Ovary (tissue), 9 donors: ENCODE data around the gene PDE8A. TPM values are rescaled to one million over a fixed set of nuclear protein-coding genes. Genes with fewer than 3 reads are reported as not detected.

Experiments
- DNase-seq, 5 donors: peaks; one replicate each; pipeline ENCODE4 v3.0.0-alpha.2; 2019 to 2020
- H3K27ac ChIP-seq, 2 donors: fragments of 200-600 bp; one replicate each; pipeline versions ENCODE4 v1.5.1 to v1.8.0; 2019 to 2022
- H3K27me3 ChIP-seq: fragments of 200-600 bp; one replicate; pipeline ENCODE4 v1.8.0; 2022
- H3K36me3 ChIP-seq: fragments of 200-600 bp; sonication (generic); one replicate; pipeline ENCODE4 v1.5.1; 2019
- H3K4me1 ChIP-seq: one replicate; pipeline ENCODE4 v1.8.1; 2013; ENCODE audit warnings: mild to moderate bottlenecking, moderate library complexity; ENCODE audit not compliant: insufficient read depth
- H3K4me3 ChIP-seq: fragments of 200-600 bp; sonication (generic); one replicate; pipeline ENCODE4 v1.5.1; 2017
- H3K9me3 ChIP-seq, 2 donors: fragments of 200-600 bp in 1 of 2; sonication (generic) in 1 of 2; one replicate each; pipeline versions ENCODE4 v1.5.1 to v1.8.1; 2013 to 2019; ENCODE audit warnings: mild to moderate bottlenecking in 1 of 2, moderate library complexity in 1 of 2
- EP300 ChIP-seq: sonication (generic); formaldehyde crosslinking; IDR thresholded peaks from one replicate; pipeline ENCODE4 v1.6.1; 2017; ENCODE audit warnings: antibody characterized with exemption
- POLR2A ChIP-seq: fragments of 450-650 bp; IDR thresholded peaks from one replicate; pipeline ENCODE4 v1.6.1; 2017; ENCODE audit warnings: antibody characterized with exemption, mild to moderate bottlenecking, moderate library complexity
- WGBS, 3 donors: extraction: QIAGEN DNeasy Blood & Tissue Kit in 1 of 3; methylation state at CpG; one replicate each; pipeline versions ENCODE4 v1.1.5 to v1.1.7; 2013 to 2017; 5-methylcytosine and 5-hydroxymethylcytosine counted together
- intact Hi-C, 4 donors: fragments of 100-400 bp; cut with DNase I; formaldehyde crosslinking; loops; one replicate each; pipeline versions ENCODE4 v1.11.0 to v1.15.1; 2022 to 2023
- polyA plus RNA-seq, 2 donors: library from polyadenylated mRNA; stranded (reverse); fragments of 200-250 nt in 1 of 2; fragments of 350-450 nt in 1 of 2; fragmentation: Illumina TruSeq in 1 of 2; extraction: RNeasy Lipid Tissue Mini Kit (QIAGEN cat#74804) in 1 of 2; gene quantifications; one replicate each; pipeline ENCODE4 v1.2.3, GENCODE V29; 2013 to 2014
- total RNA-seq, 7 donors: library from RNA; depleted of rRNA in 2 of 7; stranded (reverse); fragments of >200 nt in 2 of 7; fragmentation: NEBNext Ultra II Directional in 3 of 7; extraction: Animal tissue kit (Norgen Biotek cat#: 25700) in 3 of 7; gene quantifications; one replicate each; pipeline versions ENCODE4 v1.1.0 to v1.2.4, GENCODE V29; 2016 to 2023
- TF ChIP-seq, protein P1 (sequence below), 3 donors: fragments of 450-650 bp in 2 of 3; fragments of 200-600 bp in 1 of 3; IDR thresholded peaks; one replicate each; pipeline versions ENCODE4 v1.5.1 to v1.8.0; 2016 to 2022; ENCODE audit warnings: antibody characterized with exemption in 3 of 3, mild to moderate bottlenecking in 1 of 3
- donor health status: DM: no; HTN: no; CAD: no; lungs with moderate emphysema.
- donor health status: DM: no; HTN: no; CAD: no.
- donor health status: Bipolar disorder and iron deficiency.
- donor health status: DM: yes; HTN: yes; CAD: no.
- donor health status: DM: no; HTN: no; CAD: no.
- donor health status: DM: yes; HTN: yes; CAD: no.

Gene PDE8A
- total and polyA plus RNA-seq, 9 donors: 13.8 to 61.8 (median 33.2) TPM

GRCh38 chr15:85047271-85047948, 65.8 kb downstream of the PDE8A start:
- peak in 4 of 5 donors; percentile 28 to 66 (median 45) for DNase-seq
- Histone ChIP-seq H3K27me3 (no peaks in the 10 kb centered on the region), H3K36me3 (no peaks in the 10 kb centered on the region), H3K9me3 (no peaks in the 10 kb centered on the region), H3K4me1 (no peaks in the 10 kb centered on the region), H3K27ac (peak overlapping the region in 1 of 2 donors; percentile 1), H3K4me3 (no peak overlapping the region)
- intact Hi-C loops: loop anchor here in 1 of 4 donors (10.0 kb wide), 1 partner anchor 73 kb away; no protein-coding TSS in a partner anchor
- WGBS, 3 donors: 13 to 33% (median 16%) methylated on average over 7 of the region's 7 CpGs
- TF ChIP-seq, protein P1, sequence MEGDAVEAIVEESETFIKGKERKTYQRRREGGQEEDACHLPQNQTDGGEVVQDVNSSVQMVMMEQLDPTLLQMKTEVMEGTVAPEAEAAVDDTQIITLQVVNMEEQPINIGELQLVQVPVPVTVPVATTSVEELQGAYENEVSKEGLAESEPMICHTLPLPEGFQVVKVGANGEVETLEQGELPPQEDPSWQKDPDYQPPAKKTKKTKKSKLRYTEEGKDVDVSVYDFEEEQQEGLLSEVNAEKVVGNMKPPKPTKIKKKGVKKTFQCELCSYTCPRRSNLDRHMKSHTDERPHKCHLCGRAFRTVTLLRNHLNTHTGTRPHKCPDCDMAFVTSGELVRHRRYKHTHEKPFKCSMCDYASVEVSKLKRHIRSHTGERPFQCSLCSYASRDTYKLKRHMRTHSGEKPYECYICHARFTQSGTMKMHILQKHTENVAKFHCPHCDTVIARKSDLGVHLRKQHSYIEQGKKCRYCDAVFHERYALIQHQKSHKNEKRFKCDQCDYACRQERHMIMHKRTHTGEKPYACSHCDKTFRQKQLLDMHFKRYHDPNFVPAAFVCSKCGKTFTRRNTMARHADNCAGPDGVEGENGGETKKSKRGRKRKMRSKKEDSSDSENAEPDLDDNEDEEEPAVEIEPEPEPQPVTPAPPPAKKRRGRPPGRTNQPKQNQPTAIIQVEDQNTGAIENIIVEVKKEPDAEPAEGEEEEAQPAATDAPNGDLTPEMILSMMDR (IDR thresholded peaks at IDR 0.05): peak in 1 of 3 donors; percentile 19
- no peak for TF ChIP-seq EP300

DNA sequence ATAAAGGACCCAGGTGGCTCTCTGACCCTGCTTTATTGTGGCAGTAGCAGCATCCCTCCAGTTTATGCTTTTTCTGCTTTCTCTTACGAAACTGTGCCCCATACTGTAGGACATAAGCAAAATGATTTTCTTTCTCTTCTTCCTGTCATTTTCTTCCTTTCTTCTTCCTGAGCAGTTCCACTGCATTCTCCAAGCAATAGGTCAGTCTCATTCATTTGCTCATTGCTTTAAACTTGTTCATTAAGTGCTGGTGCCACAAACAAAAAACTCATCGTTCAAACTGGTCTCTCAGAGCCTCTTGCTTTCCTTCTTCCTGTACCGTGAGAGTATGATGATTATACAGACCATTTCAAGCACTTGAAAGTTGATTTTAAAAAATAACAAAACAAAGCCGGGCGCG, 66.8 kb downstream of the PDE8A start:
- TF ChIP-seq POLR2A: no peak
- no peak for TF ChIP-seq EP300
- TF ChIP-seq, protein P1 (IDR thresholded peaks at IDR 0.05): no peak
- peak overlapping the region in 1 of 2 donors; percentile 1 for H3K27ac ChIP-seq
- intact Hi-C loops: loop anchor here in 1 of 4 donors (10.0 kb wide), 1 partner anchor 74 kb away; no protein-coding TSS in a partner anchor
- H3K27me3 ChIP-seq: no peaks in the 10 kb centered on the region
- no peak for DNase-seq
- H3K4me3 ChIP-seq: no peak overlapping the region
- no peaks in the 10 kb centered on the region for H3K4me1 ChIP-seq
- H3K36me3 ChIP-seq: no peaks in the 10 kb centered on the region
- no peaks in the 10 kb centered on the region for H3K9me3 ChIP-seq
- 36 to 56% (median 41%) methylated on average over 6 of the region's 6 CpGs for WGBS, 3 donors

DNA sequence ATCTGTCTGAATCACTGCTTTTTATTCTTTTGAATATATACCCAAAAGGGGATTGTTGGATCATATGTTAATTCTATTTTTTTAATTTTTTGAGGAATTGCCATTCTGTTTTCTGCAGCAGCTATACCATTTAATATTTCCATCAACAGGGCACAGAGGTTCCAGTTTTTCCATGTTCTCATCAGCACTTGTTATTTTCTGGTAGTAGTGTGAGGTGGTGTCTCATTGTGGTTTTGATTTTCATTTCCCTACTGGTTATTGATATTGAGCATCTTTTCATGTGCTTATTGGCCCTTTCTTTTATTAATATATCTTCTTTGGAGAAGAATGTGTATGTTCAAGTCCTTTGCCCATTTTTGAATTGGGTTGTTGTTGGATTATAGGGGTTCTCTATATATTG, 68.1 kb downstream of the PDE8A start:
- Histone ChIP-seq H3K9me3 (no peaks in the 10 kb centered on the region), H3K4me1 (no peaks in the 10 kb centered on the region), H3K4me3 (no peak overlapping the region), H3K27ac (no peak overlapping the region), H3K27me3 (no peaks in the 10 kb centered on the region), H3K36me3 (no peaks in the 10 kb centered on the region)
- TF ChIP-seq, protein P1 (IDR thresholded peaks at IDR 0.05): no peak
- TF ChIP-seq POLR2A (no peak), EP300 (no peak)
- no peak for DNase-seq
- intact Hi-C loops: loop anchor here in 1 of 4 donors (10.0 kb wide), 1 partner anchor 75 kb away; no protein-coding TSS in a partner anchor

DNA sequence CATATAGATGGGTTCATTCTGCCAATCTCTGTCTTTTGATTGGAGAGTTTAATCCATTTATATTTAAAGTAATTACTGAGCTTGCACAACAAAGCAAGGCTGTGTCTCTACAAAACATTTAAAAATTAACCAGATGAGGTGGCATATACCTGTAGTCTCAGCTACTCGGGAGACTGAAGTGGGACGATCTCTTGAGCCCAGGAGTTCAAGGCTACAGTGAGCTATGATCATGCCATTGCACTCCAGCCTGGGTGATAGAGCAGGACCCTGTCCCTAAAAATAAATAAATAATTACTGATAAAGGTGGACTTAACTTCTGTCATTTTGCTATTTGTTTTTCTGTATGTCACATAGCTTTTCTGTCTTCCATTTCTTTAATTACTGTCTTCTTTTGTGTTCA, 78.1 kb downstream of the PDE8A start:
- no peak for DNase-seq
- WGBS, 3 donors: 72 to 99% (median 97%) methylated on average over 2 of the region's 2 CpGs
- Histone ChIP-seq H3K4me3 (no peak overlapping the region), H3K4me1 (no peaks in the 10 kb centered on the region), H3K27ac (no peak overlapping the region), H3K27me3 (no peaks in the 10 kb centered on the region), H3K36me3 (no peaks in the 10 kb centered on the region), H3K9me3 (no peaks in the 10 kb centered on the region)
- no peak for TF ChIP-seq EP300
- no peak for TF ChIP-seq POLR2A
- TF ChIP-seq, protein P1 (IDR thresholded peaks at IDR 0.05): no peak
- intact Hi-C loops: no loop called here
